Left lung (tissue), 10 donors: ENCODE results near the gene CDK12. TPM values are rescaled to one million over a fixed set of nuclear protein-coding genes. Genes with fewer than 3 reads are reported as not detected.

ENCODE experiments used
- ATAC-seq: fragments of 200-7000 bp; cut with Tn5 transposase; one replicate; pipeline ENCODE4 v1.9.1; 2020; ENCODE audit warnings: moderate library complexity
- DNase-seq, 4 donors: peaks; one replicate each; pipeline ENCODE4 v3.0.0-alpha.2; 2013 to 2020
- H3K27ac ChIP-seq, 2 donors: fragments of 200-600 bp; sonication (generic) in 1 of 2; one replicate each; pipeline versions ENCODE4 v1.5.0 to v1.8.0; 2020 to 2021
- H3K27me3 ChIP-seq, 2 donors: fragments of 200-600 bp; sonication (generic) in 1 of 2; one replicate each; pipeline versions ENCODE4 v1.5.0 to v1.8.0; 2020 to 2021
- H3K36me3 ChIP-seq, 2 donors: fragments of 200-600 bp; sonication (generic) in 1 of 2; one replicate each; pipeline versions ENCODE4 v1.5.0 to v1.8.0; 2020 to 2021
- H3K4me1 ChIP-seq, 2 donors: fragments of 200-600 bp; one replicate each; pipeline ENCODE4 v1.8.0; 2021
- H3K4me3 ChIP-seq, 2 donors: fragments of 200-600 bp; sonication (generic) in 1 of 2; one replicate each; pipeline versions ENCODE4 v1.5.0 to v1.8.0; 2020 to 2021; ENCODE audit warnings: mild to moderate bottlenecking in 1 of 2
- H3K9me3 ChIP-seq, 2 donors: fragments of 200-600 bp; sonication (generic) in 1 of 2; one replicate each; pipeline versions ENCODE4 v1.5.0 to v1.8.0; 2020 to 2021
- CTCF ChIP-seq, 2 donors: fragments of 200-600 bp; sonication (generic) in 1 of 2; IDR thresholded peaks; one replicate each; pipeline versions ENCODE4 v1.5.0 to v1.8.0; 2021; ENCODE audit warnings: antibody characterized with exemption in 2 of 2
- intact Hi-C, 2 donors: fragments of 100-400 bp; cut with DNase I; formaldehyde crosslinking; loops; one replicate each; pipeline versions ENCODE4 v1.11.2 to v1.14.2; 2022
- polyA plus RNA-seq, 6 donors: library from polyadenylated mRNA; unstranded; fragments of 120-200 nt; gene quantifications; one replicate each; pipeline ENCODE4 v1.2.1, GENCODE V29; 2013; ENCODE audit not compliant: insufficient read length in 6 of 6
- total RNA-seq, 2 donors: library from RNA; stranded (reverse); fragmentation: NEBNext Ultra II Directional; extraction: Animal tissue kit (Norgen Biotek cat#: 25700); gene quantifications; one replicate each; pipeline ENCODE4 v1.2.1, GENCODE V29; 2021
- donor health status: DM: no; HTN: yes; CAD: no.
- donor health status: DM: no; HTN: no; CAD: no.

CDK12 gene
- total and polyA plus RNA-seq, 8 donors = 43.9 to 77.3 (median 69.6) TPM

- DNase-seq = no peak
- intact Hi-C loops = loop anchor here in 1 of 2 donors (5.0 kb wide), 1 partner anchor 74 kb away; no protein-coding TSS in a partner anchor
These were observed 87.4 kb downstream of the CDK12 start for GRCh38 chr17:39548494-39549225.

GRCh38 chr17:39549747-39550573 lies 88.7 kb downstream of the CDK12 start:
- Histone ChIP-seq H3K36me3 (peaks cover 0 to 96% of the 10 kb centered on the region in 2 donors), H3K4me3 (no peak overlapping the region), H3K9me3 (no peaks in the 10 kb centered on the region), H3K4me1 (no peaks in the 10 kb centered on the region), H3K27ac (no peak overlapping the region), H3K27me3 (no peaks in the 10 kb centered on the region)
- ATAC-seq = no peak
- intact Hi-C loops = loop anchor here in 1 of 2 donors (5.0 kb wide), 1 partner anchor 72 kb away; no protein-coding TSS in a partner anchor
- DNase-seq = no peak
- no peak for TF ChIP-seq CTCF (IDR thresholded peaks at IDR 0.05)

More at GRCh38 chr17:39548494-39549225, 87.4 kb downstream of the CDK12 start:
- no peaks in the 10 kb centered on the region for H3K27me3 ChIP-seq
- no peak for TF ChIP-seq CTCF (IDR thresholded peaks at IDR 0.05)
- no peak overlapping the region for H3K4me3 ChIP-seq
- no peaks in the 10 kb centered on the region for H3K9me3 ChIP-seq
- H3K4me1 ChIP-seq = no peaks in the 10 kb centered on the region
- ATAC-seq = no peak
- H3K27ac ChIP-seq = no peak overlapping the region
- peaks cover 0 to 88% of the 10 kb centered on the region in 2 donors for H3K36me3 ChIP-seq

GRCh38 chr17:39551879-39552278 lies 90.6 kb downstream of the CDK12 start:
- intact Hi-C loops = no loop called here

GRCh38 chr17:39553341-39553945 lies 92.2 kb downstream of the CDK12 start:
- Histone ChIP-seq H3K9me3 (no peaks in the 10 kb centered on the region), H3K4me1 (no peaks in the 10 kb centered on the region), H3K36me3 (peaks cover 0 to 94% of the 10 kb centered on the region in 2 donors), H3K27ac (no peak overlapping the region), H3K4me3 (no peak overlapping the region), H3K27me3 (no peaks in the 10 kb centered on the region)
- DNase-seq (no peak), ATAC-seq (peak; percentile 42)
- intact Hi-C loops = no loop called here
- TF ChIP-seq CTCF (IDR thresholded peaks at IDR 0.05) = no peak

More at GRCh38 chr17:39551879-39552278, 90.6 kb downstream of the CDK12 start:
- H3K27me3 ChIP-seq = no peaks in the 10 kb centered on the region
- H3K27ac ChIP-seq = no peak overlapping the region
- peaks cover 0 to 93% of the 10 kb centered on the region in 2 donors for H3K36me3 ChIP-seq
- H3K9me3 ChIP-seq = no peaks in the 10 kb centered on the region
- TF ChIP-seq CTCF (IDR thresholded peaks at IDR 0.05) = no peak
- H3K4me3 ChIP-seq = no peak overlapping the region
- ATAC-seq (no peak), DNase-seq (no peak)
- H3K4me1 ChIP-seq = no peaks in the 10 kb centered on the region
